ENCODE data around the gene GARIN5A. TPM values are rescaled to one million over a fixed set of nuclear protein-coding genes. Genes with fewer than 3 reads are reported as not detected.

GARIN5A gene
- total and polyA plus RNA-seq, 2 of the 8 experiments (the other 6 are each of a cell fraction or from before 2014, with no cell fraction given) = 9.1 to 18.5 TPM

DNA sequence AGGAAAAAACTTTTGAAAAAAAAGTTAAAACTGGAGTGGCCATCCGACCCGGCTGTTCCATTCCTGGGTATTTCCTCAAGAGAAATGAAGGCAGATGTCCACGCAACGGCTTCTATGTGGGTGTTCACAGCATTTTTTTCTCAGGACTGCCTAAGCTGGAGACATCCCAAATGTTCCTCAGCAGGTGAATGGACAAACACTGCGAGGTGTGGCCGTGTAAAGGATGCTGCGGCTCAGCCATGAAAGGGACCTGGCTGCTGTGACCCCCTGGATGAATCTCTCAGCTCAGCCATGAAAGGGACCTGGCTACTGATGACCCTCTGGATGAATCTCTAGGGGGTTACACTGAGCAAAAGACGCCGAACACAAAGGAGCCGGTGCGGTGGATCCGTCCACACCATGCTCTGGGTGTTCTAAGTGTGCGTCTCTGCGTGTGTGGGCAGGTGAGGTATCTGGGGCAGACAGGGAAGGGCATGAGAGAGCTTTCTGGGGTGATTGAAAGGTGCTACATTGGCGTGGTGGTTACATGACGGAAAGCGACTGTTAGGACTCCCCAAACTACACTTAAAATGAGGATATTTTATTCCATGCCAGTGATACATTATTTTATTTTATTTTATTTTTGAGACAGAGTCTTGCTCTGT lies 44.3 kb upstream of the GARIN5A start:
- H4K8ac ChIP-seq (ENCODE audit: extremely low read depth, insufficient read depth, low read length) = no peak overlapping the region
- H3K9ac ChIP-seq (replicated peaks in 1 of 4; ENCODE audit: extremely low read depth in 1 of 4, low read depth in 3 of 4, low read length in 3 of 4) = no peak overlapping the region
- no peaks in the 10 kb centered on the region; a peak in 1 of 7 replicates for H3K4me1 ChIP-seq (replicated peaks in 1 of 4; ENCODE audit: control insufficient read depth in 3 of 4, insufficient read depth in 4 of 4, low read length in 3 of 4)
- H3K79me2 ChIP-seq (ENCODE audit: control insufficient read depth in 1 of 2, insufficient read depth in 2 of 2, low read length in 2 of 2) = no peaks in the 10 kb centered on the region
- no peak overlapping the region for H2BK12ac ChIP-seq (ENCODE audit: low read depth, low read length)
- H2BK5ac ChIP-seq (ENCODE audit: low read depth, low read length) = no peak overlapping the region
- H3K56ac ChIP-seq (replicated peaks; ENCODE audit: insufficient read length, low read depth, low read length) = no peak overlapping the region
- no peaks in the 10 kb centered on the region for H3K23me2 ChIP-seq (ENCODE audit: low read depth, low read length)
- H2AFZ ChIP-seq (ENCODE audit: low read length) = no peak overlapping the region
- no peak overlapping the region for H3K4me3 ChIP-seq (ENCODE audit: extremely low read depth in 1 of 4, insufficient read depth in 2 of 4, low read depth in 3 of 4, low read length in 4 of 4)
- peaks cover 0 to 6% of the 10 kb centered on the region in 2 experiments for H4K20me1 ChIP-seq (replicated peaks in 1 of 2; ENCODE audit: control insufficient read depth in 1 of 2, insufficient read depth in 2 of 2, low read length in 2 of 2)
- ChIA-PET CTCF (ENCODE audit: partially characterized antibody) (interaction anchor here (3.9 to 19.3 kb wide), 2 partner anchors 17 to 35 kb away, joined by 13 to 206 read pairs; no protein-coding TSS in a partner anchor), POLR2A (ENCODE audit: partially characterized antibody) (no interaction called here)
- no peak overlapping the region for H3K4ac ChIP-seq (replicated peaks; ENCODE audit: insufficient read length, low read depth, low read length)
- no peaks in the 10 kb centered on the region for H3K79me1 ChIP-seq (ENCODE audit: low read depth, low read length)
- WGBS, 2 experiments (ENCODE audit: extremely low coverage in 1 of 2, insufficient coverage in 1 of 2, insufficient read length in 1 of 2, insufficient replicate concordance in 2 of 2, low coverage in 1 of 2, low lambda C conversion rate in 2 of 2, missing lambda C conversion rate in 1 of 2) = 92% methylated on average over 17 of the region's 17 CpGs; no CpG with 5 or more reads in 1 of the 2 experiments
- H3K14ac ChIP-seq (ENCODE audit: insufficient read length) = no peak overlapping the region
- H3K36me3 ChIP-seq (ENCODE audit: control insufficient read depth in 2 of 4, insufficient read depth in 4 of 4, low read length in 3 of 4) = peaks cover 0 to 19% (median 0%) of the 10 kb centered on the region in 4 experiments; a peak in 2 of 8 replicates
- H3K9me3 ChIP-seq (ENCODE audit: insufficient read depth in 2 of 2, low read depth in 1 of 2, low read length in 1 of 2) = no peaks in the 10 kb centered on the region; a peak in 1 of 4 replicates
- H3K27ac ChIP-seq (ENCODE audit: low read depth, low read length) = no peak overlapping the region
- no peak overlapping the region for H4K91ac ChIP-seq (replicated peaks; ENCODE audit: insufficient read length, low read length)
- H3K18ac ChIP-seq (ENCODE audit: extremely low read depth, low read length) = no peak overlapping the region
- no peak overlapping the region for H4K5ac ChIP-seq (ENCODE audit: insufficient read length, low read depth, low read length)
- H2BK120ac ChIP-seq (replicated peaks; ENCODE audit: low read depth, low read length) = no peak overlapping the region
- no peak overlapping the region for H2BK15ac ChIP-seq (ENCODE audit: low read length)
- FAIRE-seq (no peak), DNase-seq (ENCODE audit: low read depth in 1 of 2, low spot score in 2 of 2) (no peak)
- no peaks in the 10 kb centered on the region; a peak in 1 of 7 replicates for H3K27me3 ChIP-seq (replicated peaks in 1 of 4; ENCODE audit: control insufficient read depth in 3 of 4, extremely low read depth in 1 of 4, insufficient read depth in 3 of 4, low read length in 3 of 4)
- no peak overlapping the region for H3K4me2 ChIP-seq (ENCODE audit: insufficient read depth in 1 of 2, low read depth in 2 of 2, low read length in 2 of 2)
- no peak overlapping the region for H2BK20ac ChIP-seq (ENCODE audit: low read length)
- no peak overlapping the region for H3K23ac ChIP-seq (ENCODE audit: insufficient read length)
- H2AK5ac ChIP-seq (ENCODE audit: low read depth, low read length) = no peak overlapping the region
- TF ChIP-seq TEAD4 (IDR thresholded peaks at IDR 0.05; ENCODE audit: low read depth, low read length) (no peak), RNF2 (IDR thresholded peaks at IDR 0.05; ENCODE audit: borderline replicate concordance, low read depth, low read length, missing control alignments, poor library complexity, severe bottlenecking) (no peak), CEBPB (IDR thresholded peaks at IDR 0.05; ENCODE audit: low read depth, low read length) (no peak), MAFK (IDR thresholded peaks at IDR 0.05; ENCODE audit: low read depth, low read length) (no peak), SP1 (IDR thresholded peaks at IDR 0.05; ENCODE audit: low read depth, low read length) (no peak), BACH1 (IDR thresholded peaks at IDR 0.05; ENCODE audit: low read length) (no peak), CHD1 (IDR thresholded peaks at IDR 0.05; ENCODE audit: low read depth, low read length) (no peak), CBX5 (IDR thresholded peaks at IDR 0.05; ENCODE audit: low read depth, low read length) (no peak), SIX5 (IDR thresholded peaks at IDR 0.05; ENCODE audit: low read depth, low read length) (no peak), SIRT6 (IDR thresholded peaks at IDR 0.05; ENCODE audit: low read length) (no peak), FOSL1 (IDR thresholded peaks at IDR 0.05; ENCODE audit: insufficient read depth, low read depth, low read length) (no peak)
- TF ChIP-seq, protein P1, sequence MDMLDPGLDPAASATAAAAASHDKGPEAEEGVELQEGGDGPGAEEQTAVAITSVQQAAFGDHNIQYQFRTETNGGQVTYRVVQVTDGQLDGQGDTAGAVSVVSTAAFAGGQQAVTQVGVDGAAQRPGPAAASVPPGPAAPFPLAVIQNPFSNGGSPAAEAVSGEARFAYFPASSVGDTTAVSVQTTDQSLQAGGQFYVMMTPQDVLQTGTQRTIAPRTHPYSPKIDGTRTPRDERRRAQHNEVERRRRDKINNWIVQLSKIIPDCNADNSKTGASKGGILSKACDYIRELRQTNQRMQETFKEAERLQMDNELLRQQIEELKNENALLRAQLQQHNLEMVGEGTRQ (IDR thresholded peaks at IDR 0.05; ENCODE audit: low read length) = no peak
- TF ChIP-seq, protein P2, sequence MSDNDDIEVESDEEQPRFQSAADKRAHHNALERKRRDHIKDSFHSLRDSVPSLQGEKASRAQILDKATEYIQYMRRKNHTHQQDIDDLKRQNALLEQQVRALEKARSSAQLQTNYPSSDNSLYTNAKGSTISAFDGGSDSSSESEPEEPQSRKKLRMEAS (IDR thresholded peaks at IDR 0.05) = no peak
